GM12878 (cell line): ENCODE measurements around the gene PLBD1.

Experiments
- POLR2AphosphoS2 ChIP-seq: IDR thresholded peaks from 2 replicates; pipeline ENCODE4 v1.6.1; 2011; ENCODE audit warnings: low read depth, mild to moderate bottlenecking, low read length, improper control_type of control experiment, moderate library complexity
- RAD21 ChIP-seq: IDR thresholded peaks from 2 replicates; pipeline ENCODE4 v1.6.1; 2011; ENCODE audit warnings: mild to moderate bottlenecking, low read depth, low read length, moderate library complexity; ENCODE audit not compliant: insufficient read depth
- RUNX3 ChIP-seq: IDR thresholded peaks from 2 replicates; pipeline ENCODE4 v1.6.1; 2012; ENCODE audit warnings: low read length, inconsistent platforms
- SP1 ChIP-seq: IDR thresholded peaks from one replicate; pipeline ENCODE4 v1.6.1; 2011; ENCODE audit warnings: low read depth, low read length
- TCF12 ChIP-seq: IDR thresholded peaks from 2 replicates; pipeline ENCODE4 v1.6.1; 2011; ENCODE audit warnings: low read depth, mild to moderate bottlenecking, low read length

DNA sequence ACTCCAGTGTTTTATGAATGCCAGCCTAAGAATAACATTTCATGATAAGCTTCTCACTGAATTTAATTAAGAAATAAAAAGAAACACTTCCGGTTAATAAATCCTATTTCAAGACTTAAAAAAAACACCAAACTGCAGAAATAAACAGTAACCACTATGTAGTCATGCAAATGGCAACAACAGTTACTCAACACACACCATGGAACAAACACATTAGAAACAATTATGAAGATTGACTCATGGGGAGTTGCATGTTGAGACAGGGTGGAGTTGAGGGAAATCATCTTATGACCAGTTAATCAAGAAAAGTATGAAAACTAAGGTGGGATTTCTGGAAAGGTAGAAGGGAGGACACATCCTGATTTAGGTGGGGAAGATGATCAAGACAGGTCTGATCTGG lies 52.7 kb downstream of the PLBD1 start:
- TF ChIP-seq POLR2AphosphoS2 (no peak), SP1 (no peak), RAD21 (no peak), RUNX3 (no peak), TCF12 (no peak)
